T-helper 2 cell (primary cell): ENCODE data around the gene PCTP.

ENCODE experiments used
- DNase-seq, 5 experiments: peaks; one replicate each; pipeline versions ENCODE4 v3.0.0 to v3.0.0-alpha.2; 2012 to 2022
- total RNA-seq, 2 donors: gene quantifications; one replicate each; lab custom pipeline; 2026; lab: John Stamatoyannopoulos, UW

PCTP gene
- 0.94 to 3.9 reads per million in 2 donors for total RNA-seq

- peak; percentile 43 to 85 (median 69) for DNase-seq
These were observed at the start of gene PCTP for GRCh38 chr17:55750750-55751657. TSS of gene PCTP (plus strand) at chr17:55751051. CDS start at chr17:55751104, 53 bp downstream.

DNA sequence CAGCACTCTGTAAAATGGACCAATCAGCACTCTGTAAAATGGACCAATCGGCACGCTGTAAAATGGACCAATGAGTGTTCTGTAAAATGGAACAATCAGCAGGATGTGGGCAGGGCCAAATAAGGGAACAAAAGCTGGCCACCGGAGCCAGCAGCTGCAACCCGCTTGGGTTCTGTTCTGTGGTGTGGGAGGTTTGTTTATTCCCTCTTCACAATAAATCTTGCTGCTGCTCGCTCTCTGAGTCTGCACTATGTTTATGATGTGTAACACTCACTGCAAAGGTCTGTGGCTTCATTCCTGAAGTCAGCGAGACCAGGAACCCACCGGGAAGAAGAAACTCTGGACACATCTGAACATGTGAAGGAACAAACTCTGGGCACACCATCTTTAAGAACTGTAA, 48.7 kb upstream of the PCTP start:
- no peak for DNase-seq

DNA sequence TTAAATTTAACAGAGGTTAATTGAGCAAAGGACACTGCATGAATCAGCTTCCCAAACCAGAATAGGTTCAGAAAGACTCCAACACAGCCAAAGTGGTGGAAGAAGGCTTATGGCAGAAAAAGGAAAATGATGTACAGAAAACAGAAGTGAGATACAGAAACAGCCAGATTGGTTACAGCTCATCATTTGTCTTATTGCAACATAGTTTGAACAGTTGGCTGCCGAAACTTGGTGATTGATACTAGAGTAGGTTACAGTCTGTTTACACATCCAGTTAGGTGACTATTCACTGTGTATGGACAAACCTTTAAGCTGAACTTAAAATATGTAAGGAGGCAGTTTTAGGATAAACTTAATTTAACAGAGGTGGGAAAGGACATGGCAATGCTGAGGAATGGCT, 46.5 kb upstream of the PCTP start:
- DNase-seq: no peak

GRCh38 chr17:55705847-55706246, 45.0 kb upstream of the PCTP start:
- DNase-seq: no peak

- DNase-seq: no peak
These were observed 43.8 kb upstream of the PCTP start for GRCh38 chr17:55706808-55707773.

DNA sequence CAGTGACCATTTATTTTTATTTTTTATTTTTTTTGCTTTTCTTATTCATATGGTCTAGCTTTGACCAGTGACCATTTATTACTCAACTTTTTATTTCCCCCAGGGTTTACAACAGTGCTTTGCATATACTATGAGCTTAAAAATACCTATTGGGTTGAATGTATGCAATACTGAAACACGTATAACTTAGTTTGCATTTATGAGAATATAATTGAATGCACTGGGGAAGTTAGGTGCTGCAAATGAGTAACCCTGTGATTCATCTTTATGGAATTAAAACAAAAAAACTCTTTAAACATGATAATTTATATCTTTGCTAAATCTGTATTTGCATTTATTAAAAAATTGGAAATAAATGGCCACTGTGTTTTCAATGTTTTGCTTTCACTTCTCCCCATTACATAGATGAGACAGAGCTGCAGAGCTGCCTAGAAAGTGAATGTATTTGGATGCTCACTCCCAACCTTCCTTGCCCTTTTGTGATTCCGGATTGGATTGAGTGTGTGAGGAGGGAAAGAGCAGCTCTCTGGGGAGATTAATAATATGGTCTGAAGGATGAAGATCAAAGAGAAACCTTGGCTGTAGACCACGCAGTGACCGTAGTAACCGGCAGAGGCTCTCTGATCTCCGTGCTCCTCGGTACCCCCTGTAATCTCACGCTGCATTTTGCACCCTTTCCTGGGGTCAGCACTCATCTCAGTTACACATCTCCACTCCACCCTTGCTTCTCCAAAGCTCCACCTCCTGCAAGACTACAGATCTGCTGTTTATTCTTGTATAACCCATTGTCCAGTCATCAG, 42.5 kb upstream of the PCTP start:
- DNase-seq: no peak

GRCh38 chr17:55709440-55709839, 41.4 kb upstream of the PCTP start:
- DNase-seq: no peak

DNA sequence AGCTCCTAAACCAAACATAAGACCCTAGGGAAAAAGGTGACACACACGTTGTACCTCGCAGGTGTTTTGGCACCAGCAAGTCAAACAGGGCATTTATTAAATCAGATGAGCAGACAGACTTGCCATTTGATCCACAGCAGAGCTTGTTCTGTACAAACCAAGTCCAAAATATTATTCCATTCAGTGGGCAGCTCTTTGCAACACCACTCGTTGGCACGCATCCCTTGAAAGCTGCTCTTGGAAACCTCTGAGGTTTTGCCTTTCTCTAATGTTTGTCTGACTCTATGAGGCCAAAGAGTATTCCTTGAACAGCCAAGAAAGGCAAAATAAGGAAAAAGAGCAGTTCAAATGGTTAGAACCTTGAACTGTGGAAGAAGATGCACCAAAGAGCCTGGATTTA, 40.9 kb upstream of the PCTP start:
- DNase-seq: no peak

- DNase-seq: no peak
These were observed 40.4 kb upstream of the PCTP start for GRCh38 chr17:55710410-55710809.

GRCh38 chr17:55710829-55711496, 39.9 kb upstream of the PCTP start:
- no peak for DNase-seq

DNA sequence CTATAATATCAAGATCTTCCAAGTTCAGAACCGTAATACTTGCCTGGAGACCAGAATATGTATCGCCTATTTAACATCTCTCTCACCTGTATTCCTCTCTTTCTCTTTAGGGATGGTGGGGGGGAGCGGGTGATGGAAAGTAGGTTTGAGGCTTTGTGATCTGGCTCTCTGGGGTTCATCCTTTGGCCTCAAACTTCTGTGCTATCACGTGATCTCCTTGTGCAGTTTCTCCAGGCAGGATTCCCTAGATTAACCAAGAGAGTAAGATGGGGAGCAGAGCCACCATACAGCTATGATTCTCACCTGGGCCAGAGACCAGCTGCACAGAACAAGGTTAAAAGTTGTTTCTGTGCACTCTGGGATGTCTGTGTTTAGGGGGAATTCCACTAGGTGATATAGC, 33.4 kb upstream of the PCTP start:
- DNase-seq: no peak

DNA sequence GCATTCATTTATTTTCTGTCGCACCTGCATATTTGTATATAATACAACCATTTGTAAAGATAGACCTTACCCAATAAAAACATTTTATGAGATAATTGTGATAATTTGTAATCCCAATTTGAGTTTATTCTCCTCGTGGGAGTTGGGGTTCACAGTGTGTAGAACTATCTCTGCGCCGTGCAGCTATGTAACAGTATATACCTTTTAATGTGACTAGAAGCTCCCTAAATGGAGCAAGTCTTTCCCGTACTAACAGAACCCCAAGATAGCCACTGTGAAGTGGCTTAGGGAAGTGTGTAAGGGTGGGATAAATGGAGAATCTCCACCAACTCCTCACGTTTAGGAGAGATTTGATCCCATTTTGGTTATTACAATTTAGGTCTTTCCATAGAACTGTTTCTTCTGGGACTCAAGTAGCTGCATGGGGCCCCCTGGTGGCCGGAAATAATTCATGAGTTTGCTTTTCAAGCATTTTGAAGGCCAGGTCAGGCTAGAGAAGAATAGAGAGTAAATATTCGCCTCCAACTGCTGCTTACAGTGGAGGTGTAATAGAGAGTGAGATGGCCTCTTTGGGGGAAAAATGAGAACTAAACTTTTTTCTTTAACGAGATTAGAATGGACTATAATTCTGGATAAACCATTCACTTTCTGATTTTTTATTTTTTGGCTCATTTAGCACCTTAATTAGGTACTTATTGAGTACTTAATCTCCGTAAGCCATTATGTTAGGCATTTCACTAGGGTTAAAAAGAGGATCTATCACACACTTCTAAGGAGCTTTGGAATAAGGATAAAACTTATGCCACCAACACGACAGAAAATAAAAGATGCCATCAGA, 32.7 kb upstream of the PCTP start:
- peak in 3 of 5 experiments; percentile 31 to 47 (median 43) for DNase-seq

GRCh38 chr17:55720919-55721836, 29.7 kb upstream of the PCTP start:
- no peak for DNase-seq

GRCh38 chr17:55722016-55722736, 28.7 kb upstream of the PCTP start:
- no peak for DNase-seq

GRCh38 chr17:55722742-55723487, 27.9 kb upstream of the PCTP start, which contains the start of gene TMEM100:
TSS of gene TMEM100 (minus strand) at chr17:55722864. CDS start at chr17:55721070, 1,794 bp downstream.
- no peak for DNase-seq

DNA sequence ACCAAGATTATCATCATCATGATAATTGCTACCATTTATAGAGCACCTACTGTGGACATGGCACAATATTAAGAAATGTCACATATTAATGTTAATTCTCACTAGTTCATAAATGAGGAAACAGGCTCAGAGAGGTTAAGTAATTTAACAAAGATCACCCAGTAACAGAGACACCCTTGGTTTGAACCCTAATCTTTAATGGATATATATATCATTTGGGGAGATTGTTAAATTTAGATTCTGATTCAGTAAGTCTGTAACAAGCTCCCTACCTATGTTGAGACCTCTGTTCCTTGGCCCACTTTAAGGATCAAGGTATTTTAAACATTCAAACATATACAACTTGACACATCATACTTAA, 27.4 kb upstream of the PCTP start:
- DNase-seq: no peak

DNA sequence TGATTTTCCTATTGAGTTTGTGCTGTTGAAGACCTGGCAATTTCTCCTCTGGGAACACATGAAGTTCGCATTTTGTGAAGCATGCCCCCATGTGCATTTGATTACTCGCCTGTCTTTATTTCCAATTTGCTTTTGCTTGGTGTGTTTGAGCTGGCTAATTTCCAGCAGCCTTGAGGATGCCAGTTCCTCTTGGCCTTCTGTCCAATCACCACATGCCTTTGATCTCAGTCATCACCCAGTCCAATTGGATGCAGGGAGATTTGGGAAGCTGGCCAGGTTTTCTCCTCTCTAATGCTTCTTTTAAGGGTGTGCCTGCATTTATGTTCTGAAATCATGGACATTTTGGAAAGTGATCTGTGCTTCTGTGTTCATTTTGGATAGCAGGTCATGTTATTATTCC, 24.4 kb upstream of the PCTP start:
- no peak for DNase-seq

GRCh38 chr17:55727275-55727674, 23.6 kb upstream of the PCTP start:
- no peak for DNase-seq
